T-helper 9 cell (primary cell): ENCODE results near the gene PRKCQ.
A peak's percentile ranks its signal among the peaks of the same experiment; 100 is the strongest.
"Not testable (repeated sequence)": the region's sequence is repeated elsewhere in the genome, so short reads cannot be mapped to it uniquely, and the experiment has no call there.

Source experiments
- DNase-seq: peaks from one replicate; pipeline ENCODE4 v3.0.0-alpha.2; 2020

PRKCQ gene

DNA sequence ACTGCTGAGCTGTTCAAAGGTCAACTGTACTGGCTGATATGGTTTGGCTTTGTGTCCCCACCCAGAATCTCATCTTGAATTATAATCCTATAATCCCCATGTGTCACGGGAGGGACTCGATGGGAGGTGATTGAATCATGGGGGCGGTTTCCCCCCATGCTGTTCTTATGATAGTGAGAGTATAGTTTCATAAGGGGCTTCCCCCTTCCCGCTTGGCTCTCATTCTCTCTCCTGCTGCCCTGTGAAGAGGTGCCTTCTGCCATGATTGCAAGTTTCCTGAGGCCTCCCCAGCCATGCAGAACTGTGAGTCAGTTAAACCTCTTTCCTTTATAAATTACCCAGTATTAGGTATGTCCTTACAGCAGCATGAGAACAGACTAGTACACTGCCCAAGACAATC is 140.2 kb downstream of the PRKCQ start:
- not testable (repeated sequence) for DNase-seq

DNA sequence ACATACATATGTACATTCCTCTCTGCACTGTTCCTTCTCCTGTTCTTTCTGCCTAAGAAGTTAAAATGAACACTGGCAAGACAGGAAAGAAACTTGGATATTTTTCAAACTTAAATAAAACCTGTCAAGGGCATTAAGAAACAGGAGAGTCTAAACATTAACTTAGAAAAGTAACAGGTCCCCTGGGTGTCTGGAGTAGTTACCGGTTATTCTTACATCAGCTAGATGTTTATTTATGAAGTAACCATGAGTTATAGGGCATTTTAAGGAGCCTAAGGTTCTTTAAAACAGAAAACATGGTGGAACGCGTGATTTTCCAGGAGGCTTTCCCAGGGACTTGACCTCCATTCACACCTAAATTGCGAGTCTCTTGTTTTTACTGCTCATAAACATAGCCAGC is 148.2 kb downstream of the PRKCQ start:
- no peak for DNase-seq

DNA sequence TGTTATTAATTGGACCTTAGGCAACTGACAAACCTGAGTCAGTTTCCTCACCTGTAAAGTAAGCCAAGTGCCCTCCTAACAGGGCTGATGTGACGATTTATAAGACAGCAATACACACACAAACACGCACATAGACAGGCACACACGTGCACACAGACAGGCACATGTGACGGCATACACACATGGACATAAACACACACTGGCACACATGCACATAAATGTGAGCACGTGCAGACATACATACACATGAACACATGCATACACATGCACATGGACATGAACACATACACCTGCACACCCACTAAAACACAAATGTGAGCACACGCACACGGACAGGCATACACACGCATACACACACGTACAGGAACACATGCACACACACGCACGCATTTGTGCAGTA is 148.9 kb downstream of the PRKCQ start:
- DNase-seq = no peak

DNA sequence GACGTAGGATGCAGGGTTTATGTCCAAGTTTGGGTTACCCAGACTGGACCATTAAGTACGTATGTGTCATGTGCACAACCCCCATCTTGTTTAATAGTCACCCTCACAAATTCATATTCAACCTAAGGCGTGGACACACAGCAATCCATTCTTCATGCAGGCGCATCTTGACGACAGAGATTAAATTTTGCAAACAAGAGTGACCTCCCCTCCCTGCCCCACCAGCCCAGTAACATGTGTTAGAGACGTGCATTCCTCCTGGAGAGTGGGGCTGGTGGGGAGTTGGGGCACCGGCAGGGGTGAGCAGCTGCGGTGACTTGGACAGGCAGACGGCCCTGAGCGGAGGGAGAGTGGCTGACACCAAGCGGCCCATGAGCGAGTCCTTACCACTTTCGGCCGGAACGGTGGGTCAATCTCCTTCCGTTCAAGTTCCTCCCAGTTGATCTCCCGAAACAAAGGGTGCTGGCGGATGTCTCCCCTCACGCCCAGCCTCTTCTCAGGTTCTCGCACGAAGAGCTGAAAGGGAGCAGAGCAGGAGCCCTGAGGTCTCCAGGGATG is 149.6 kb downstream of the PRKCQ start:
- DNase-seq = no peak

DNA sequence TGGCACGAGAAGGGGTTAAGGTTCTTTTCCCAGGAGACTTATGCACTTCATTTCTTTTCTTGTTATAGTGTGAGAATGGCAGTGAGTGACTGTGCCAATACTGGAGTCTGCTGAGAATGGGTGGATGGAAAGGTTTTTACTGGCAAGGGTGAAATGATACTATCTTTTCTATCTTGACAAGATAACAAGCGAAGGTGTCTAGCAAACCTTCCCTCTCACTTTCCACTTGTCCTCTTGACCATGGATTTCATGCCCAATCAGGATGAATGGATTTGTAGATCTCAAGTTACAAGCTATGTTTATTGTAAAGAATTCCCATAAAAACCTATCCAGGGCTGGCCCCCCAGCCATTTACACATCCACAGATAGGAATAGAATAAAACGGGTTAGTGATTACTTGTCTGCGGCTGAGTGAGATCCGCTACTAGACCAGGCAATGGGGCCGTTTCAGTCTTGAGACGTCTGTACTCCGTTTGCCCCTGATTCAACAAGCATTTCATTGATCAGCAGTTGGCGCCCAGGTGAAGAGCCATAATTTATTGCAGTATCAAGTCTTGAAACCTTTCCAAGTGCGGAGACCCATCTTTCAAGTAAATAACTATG is 152.6 kb downstream of the PRKCQ start:
- DNase-seq = no peak

DNA sequence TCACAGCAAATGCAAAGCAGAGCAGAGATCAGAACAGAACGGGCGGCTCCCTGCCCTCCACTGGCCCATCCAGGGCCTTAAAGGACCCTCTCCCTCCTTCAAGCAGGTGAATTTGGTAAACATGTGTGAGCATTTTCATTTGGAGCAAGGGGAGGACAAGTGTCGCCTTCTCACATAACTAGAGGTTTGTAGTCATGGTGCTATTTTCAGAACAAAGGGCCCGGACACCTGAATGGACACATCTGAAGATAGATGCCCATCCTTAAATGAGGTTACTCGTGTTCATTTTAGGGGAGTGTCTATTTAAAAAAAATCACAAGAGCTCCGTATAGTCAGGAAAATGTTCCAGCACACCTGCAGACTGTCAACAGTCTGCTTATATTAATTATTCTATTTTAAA is 153.8 kb downstream of the PRKCQ start:
- no peak for DNase-seq

DNA sequence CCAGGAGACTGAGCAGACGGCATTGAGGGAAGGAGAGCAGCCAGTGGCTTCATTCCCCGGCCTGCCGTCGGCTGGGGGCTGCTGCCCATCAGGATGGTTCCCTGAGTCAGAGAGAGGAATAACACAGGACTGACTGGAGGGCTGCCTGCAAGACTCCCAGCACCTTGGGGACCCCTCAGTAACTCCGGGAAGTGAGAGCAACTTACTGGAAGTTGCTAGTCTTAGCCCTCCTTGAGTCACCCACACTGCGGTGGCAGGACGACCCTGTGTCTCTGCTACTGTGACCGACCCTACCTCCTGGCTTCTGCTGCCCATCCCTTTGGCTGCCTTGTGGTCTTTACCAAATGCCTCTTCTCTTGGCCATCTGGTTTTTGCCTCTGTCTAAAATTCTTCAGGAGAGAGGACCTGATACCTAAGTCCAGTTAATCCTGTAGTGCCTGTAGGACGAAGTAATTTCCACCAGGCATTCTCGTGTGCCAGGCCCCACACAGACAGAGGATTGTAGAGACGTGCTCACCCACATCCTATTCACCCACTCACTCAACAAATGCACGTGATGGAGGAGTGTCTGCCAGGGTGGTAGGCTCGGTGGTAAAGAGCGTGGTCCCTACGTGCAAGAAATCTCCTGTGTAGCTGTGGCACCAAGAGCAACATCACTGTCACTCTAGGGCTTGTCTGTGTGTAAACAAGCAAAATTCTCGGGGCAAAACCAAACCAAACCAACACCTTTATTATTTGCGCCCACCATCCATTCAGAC is 156.5 kb downstream of the PRKCQ start:
- no peak for DNase-seq

DNA sequence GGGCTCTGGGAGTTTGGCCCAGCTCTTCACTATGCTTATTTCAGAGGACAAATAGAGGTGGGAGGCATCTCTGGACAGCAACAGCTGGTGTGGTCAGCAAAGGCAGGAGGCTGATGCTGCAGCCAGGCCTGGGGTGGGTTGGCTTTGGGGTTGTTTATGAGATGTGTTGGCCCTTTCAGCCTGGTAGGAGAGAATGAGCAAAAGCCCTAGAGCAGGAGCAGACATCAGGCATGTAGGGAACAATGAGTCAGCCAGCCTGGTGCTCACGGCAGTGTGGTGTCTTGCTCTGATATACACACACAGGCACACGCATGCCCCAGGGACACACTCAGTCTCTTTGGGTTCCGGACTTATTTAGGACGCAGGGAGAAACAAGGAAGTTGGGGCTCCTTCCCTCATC is 157.1 kb downstream of the PRKCQ start:
- DNase-seq = no peak

DNA sequence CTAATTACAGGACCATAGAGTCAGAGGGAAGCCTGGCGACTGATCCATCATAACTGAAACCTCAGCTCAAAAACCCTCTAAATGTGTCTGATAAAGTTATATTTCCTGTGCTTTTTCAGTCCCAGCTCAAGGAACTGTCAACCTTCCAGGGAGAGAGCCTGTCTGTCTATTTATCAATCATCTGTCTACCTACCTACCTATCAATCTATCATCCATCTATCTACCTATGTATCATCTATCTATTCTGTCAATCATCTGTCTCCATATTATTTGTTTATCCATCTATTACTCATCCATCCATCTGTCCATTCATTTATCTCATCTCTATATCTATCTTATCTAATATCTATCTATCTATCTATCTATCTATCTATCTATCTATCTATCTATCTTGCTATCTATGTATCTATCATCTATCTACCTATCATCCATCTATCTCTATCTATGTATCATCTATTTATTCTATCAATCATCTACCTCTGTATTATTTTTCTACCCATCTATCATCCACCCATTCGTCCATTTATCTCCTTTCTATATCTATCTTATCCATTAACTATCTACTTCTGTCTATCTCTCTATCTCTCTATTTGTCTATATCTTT is 161.4 kb downstream of the PRKCQ start:
- no peak for DNase-seq

DNA sequence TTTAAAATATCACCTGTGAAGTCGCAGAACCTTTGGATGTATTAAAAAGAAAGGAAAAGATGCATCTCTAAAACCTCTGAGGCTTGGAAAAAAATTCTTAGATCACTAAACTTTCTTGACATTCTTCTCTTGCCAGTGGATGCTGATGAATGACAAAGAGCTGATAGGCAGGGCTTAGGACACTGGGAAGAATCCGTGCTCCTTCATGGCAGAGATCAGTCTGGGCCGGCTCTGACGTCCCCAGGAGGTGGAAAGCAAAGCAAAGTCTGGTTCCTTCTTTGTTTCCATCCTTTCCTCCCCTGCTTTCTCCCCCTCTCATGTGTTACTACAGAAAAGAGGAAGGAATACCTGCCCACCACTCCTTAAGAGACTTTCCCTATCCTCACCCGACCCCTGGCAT is 161.9 kb downstream of the PRKCQ start:
- no peak for DNase-seq

DNA sequence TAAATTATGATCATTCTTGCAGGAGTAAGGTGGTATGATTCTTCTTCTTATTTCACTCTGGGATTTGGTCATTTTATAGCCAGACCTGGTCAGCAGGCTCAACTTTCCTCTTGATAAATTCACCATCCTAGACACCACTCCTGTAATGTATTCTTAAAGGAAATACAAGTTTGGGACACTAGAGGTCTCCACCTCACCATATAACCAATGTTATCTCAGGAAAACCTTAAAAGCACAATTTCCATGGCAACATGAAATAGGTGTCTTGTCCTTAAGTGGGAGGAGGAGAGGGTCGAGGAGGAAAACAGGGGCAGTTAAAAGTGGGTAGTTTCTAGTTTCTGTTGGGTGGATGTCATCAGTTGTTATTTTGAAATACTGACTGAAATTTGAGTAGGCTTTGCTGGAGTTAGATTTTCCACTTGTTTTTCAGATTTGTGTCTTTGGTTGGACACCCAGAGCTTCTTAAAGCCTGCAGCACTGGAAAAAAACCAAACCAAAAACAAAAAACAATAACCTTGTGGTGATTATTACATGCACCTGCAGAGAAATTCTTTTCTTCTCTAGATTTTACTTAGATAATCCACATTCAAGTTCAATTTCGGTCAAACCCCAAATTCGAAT is 163.1 kb downstream of the PRKCQ start:
- DNase-seq = no peak

DNA sequence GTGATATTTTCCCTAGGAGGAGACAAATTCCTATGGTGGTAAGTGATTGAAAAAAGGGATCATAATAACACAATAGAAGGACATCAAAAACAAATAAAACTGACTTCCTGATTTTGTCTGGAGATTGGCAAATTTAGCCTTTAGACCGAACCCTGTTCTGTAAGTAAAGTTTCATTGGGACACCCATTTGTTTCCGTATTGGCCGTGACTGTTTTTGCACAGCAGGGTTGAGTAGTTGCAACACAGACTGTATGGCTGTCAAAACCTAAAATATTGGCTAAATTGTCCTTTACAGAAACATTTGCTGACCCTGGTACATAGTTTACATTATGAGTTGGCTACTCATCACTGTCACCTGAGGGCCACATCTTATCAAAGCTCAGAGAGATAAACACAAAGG is 168.6 kb downstream of the PRKCQ start:
- no peak for DNase-seq

DNA sequence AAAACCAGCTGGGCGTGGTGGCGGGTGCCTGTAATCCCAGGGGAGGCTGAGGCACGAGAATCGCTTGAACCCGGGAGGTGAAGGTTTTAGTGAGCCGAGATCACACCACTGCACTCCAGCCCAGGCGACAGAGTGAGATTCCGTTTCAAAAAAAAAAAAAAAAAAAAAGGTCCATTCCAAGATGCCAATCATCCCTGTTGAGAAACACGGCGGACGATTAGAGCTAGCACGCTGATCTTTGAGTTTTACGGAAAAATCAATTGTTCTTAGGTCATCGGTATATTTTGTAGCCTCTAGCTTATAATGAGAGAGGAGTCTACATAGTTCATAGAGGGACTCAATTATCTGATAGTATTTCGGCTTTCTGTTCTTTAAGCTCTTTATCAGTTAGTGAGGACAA is 169.2 kb downstream of the PRKCQ start:
- no peak for DNase-seq

DNA sequence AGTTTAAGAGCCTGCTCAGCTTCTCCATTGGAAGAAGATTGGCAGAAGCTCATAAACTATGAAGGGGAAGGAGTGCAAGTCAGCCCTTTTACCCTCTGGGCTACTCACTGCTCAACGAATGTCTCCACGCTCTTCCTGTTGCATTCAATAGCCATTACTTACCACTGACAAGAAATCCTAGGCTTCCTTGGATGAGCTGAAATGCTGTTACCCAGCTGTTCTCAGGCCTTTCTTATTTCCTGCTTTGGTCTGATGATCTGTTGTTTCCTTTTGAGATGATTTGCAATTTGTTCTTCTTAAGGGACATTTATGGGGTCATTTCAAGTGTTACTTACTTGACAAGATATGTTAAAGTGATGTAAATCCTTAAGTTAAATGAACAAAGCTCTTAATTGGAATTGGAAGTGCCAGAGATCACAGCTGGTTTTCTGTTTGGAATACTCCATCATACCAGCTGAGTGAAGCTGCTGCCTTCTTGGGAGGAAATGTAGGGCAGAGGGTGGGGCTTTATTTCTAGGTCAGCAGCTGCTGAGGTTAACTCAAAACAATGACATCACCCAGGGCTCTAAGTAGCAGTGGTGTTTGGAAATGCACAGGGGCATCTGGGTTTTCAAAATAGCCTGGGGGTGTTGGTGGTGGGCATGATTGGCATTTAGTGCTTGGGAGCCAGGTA is 170.0 kb downstream of the PRKCQ start:
- DNase-seq = peak; percentile 30

DNA sequence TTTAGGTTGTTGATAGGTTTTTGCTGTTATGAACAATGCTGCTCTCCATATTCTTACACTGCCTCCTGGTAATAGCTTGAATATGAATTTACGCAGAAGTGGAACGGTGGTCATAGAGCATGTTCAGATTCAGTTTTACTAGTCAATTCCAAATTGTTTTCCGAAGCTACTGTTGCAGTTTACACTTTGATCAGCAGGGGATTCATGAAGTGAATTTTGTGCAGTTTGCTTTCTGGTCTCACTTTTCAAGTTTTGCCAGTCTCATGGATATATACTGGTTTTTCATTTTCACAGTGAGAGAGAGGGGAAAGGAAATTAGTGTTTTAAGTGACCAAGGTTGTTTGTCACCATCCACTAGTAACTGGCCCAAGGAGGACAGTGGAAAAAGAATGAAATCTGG is 171.3 kb downstream of the PRKCQ start:
- DNase-seq = no peak

DNA sequence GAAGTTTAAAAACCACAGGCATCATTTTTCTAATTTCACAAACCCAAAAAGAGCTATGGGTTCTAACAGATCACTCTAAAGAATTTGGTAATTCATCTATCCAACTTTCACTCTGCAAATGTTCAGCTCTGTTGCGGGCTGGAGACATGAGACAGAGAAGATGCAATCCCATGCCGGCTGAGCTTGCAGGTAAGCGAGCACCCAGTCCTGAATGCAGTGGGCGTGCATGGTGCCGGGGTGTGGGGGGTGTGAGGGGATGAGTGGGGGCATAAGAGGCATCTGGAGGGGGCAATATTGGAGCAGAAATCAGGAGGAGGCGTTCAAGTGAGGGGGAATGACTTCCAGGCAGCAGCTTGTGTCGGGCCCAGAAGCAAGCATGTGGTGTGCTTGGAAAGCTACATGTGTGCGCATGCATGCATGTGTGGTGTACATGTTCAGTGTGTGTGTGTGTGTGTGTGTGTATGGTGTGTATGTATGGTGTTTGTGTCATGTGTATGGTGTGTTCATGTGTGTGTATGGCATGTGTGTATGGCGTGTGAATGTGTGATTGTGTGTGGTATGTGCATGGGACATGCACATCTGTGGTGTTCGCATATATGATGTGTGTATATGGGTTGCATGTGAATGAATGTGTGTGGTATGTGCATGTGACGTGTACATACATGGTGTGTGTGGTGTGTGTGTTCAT is 172.9 kb downstream of the PRKCQ start:
- DNase-seq = no peak

DNA sequence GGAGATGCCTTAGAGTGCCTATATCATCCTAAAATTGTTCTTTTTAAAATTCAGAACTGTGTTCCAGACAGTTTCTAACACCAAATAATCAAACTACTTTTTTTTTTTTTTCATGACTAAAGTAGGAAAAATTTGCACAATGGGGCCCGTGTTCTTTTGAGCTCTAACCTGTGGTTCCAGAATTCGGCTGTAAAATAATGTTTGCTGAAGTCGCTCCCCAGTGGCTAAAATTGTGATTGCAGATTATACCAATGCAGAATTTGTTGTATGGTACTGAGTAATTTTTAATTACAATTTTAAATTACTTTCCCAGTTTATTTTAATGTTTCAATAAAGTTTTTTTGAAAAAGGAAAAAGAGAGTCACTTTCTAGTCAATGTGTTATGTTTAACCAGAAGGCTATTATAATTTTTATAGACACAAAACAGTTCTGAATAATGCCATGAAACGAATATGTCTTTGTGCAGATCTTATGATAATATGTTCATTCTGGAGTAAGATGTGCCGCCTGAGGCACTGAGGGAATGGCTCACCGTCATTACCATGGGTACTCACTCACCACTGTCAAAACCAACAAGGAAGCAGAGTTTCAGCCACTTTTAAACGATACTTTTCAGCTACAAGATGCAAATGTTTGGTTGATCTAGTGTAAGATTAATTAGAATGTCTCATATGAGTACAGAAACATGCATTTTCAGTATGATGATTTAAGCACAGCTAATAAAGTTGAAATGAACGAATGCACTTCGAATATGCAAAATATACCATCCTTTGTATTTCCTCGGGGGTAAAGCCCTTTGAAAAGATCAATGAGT is 173.6 kb downstream of the PRKCQ start:
- no peak for DNase-seq

DNA sequence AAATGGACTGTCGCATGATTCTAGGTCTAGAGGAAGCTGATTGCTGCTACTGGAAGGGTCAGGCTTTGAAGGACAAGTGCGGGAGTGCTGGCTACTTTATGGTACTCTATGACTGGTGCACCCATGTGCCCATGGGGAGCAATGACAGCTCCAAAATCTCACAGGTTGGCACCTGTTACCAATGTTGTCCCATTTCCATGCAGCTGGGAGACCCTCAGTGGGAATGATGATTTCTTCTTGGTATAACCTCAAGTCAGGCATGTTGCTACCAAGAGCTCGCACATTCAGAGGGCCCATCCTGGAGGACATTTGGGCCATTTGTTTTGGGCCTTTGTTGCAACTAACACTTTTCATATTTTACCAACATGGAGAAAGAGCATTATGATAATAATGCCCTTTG is 174.4 kb downstream of the PRKCQ start:
- DNase-seq = no peak

DNA sequence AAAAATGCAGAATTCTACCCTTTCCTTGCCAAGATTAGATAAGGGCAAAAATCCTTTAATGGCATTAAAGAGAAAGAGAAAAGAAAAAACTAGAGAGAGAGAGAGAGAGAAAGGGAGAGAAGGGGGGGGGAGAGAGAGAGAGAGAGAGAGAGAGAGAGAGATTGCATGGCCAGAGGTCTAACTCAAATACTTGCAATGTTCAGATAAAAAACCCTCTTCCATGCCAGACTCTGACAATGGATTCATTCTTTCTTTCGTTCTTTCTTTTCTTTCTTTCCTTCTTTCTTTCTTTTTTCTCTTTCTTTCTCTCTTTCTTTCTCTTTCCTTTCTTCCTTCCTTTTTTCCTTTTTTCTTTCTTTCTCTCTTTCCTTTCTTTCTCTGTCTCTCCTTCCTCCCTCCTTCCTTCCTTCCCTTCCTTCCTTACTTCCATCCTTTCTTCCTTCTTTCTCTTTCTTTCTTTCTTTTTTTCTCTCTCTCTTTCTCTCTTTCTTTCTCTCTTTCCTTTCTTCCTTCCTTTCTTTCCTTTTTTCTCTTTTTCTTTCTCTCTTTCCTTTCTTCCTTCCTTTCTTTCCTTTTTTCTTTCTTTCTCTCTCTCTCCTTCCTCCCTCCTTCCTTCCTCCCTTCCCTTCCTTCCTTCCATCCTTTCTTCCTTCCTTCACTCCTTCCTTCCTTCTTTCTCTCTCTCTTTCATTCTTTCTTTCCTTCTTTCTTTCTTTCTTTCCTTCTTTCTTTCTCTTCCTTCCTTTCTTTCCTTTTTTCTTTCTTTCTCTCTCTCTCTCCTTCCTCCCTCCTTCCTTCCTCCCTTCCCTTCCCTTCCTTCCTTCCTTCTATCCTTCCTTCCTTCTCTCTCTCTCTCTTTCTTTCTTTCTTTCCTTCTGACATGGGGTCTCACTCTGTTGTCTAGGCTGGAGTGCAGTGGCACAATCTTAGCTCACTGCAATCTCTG is 175.7 kb downstream of the PRKCQ start:
- DNase-seq = no peak

DNA sequence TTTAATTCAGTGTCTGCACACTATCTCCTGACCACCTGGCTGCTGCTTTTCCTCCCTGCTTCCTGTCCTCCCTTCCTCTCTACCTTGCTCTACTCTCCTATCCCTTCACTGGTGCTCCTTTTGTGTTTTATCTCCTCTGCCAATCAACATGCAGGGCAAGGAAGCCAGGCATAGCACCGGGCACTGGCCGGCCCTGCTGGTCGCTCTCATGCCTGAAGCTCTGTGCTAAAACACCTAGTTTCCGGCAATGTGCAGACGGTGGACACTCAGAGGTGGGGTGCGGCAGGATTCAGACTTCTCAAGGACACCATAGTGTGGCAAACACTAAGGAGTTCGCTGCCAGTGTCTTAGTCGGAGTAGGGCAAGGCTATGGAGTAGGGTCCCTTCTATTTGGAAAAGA is 177.1 kb downstream of the PRKCQ start:
- no peak for DNase-seq
